HCT116 (cell line): Measurements from ENCODE around the gene ITPKB.

Source experiments
- FOSL1 ChIP-seq: IDR thresholded peaks from 2 replicates; pipeline ENCODE4 v1.6.1; 2012; ENCODE audit warnings: low read depth
- RAD21 ChIP-seq: IDR thresholded peaks from 2 replicates; pipeline ENCODE4 v1.6.1; 2012; ENCODE audit warnings: low read depth, mild to moderate bottlenecking

- TF ChIP-seq RAD21 (no peak), FOSL1 (no peak)
Observed at GRCh38 chr1:226639631-226640061, 99.4 kb downstream of the ITPKB start.
